Measurements from ENCODE around the gene TMEM248.
"Not testable (repeated sequence)": the region's sequence is repeated elsewhere in the genome, so short reads cannot be mapped to it uniquely, and the experiment has no call there.

TMEM248 gene, protein sequence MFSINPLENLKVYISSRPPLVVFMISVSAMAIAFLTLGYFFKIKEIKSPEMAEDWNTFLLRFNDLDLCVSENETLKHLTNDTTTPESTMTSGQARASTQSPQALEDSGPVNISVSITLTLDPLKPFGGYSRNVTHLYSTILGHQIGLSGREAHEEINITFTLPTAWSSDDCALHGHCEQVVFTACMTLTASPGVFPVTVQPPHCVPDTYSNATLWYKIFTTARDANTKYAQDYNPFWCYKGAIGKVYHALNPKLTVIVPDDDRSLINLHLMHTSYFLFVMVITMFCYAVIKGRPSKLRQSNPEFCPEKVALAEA

DNA sequence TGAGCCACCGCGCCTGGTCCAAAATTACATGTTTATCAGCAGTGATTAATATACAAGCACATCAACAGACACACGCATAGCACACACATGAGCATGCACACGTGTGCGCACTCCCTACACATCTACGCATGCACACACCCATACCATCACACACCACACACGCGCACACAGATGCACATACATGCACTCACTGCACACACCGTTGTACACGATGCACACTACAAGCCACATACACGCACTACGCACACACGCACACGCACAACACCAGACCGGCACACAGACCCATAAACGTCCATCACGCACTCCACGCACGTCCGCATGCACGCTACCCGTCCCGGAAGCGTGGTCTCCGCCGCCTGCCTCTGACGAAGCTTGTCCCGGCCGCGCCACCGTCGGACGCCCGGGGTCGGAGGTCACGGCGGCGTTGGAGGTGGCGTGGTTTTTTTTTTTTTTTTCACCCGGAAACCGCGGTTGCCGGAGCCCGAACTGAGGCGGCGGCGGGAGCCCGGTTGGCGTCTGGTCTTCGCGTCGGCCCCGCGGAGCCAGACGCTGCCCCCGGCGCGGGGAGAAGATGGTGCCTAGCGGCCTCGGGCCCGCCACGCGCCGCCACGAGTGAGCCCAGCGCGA lies at the start of gene TMEM248:
Gene TMEM248 (plus strand): TSS at position 457 of the 627 bp plus-strand sequence. CDS start 20,641 bp downstream, outside the sequence.
- in situ Hi-C loops (cut with MboI; ENCODE audit: low pct_unique_long_range_greater_than_20kb, low sequenced_read_pairs) = no loop called here
- peak; percentile 93 for DNase-seq

DNA sequence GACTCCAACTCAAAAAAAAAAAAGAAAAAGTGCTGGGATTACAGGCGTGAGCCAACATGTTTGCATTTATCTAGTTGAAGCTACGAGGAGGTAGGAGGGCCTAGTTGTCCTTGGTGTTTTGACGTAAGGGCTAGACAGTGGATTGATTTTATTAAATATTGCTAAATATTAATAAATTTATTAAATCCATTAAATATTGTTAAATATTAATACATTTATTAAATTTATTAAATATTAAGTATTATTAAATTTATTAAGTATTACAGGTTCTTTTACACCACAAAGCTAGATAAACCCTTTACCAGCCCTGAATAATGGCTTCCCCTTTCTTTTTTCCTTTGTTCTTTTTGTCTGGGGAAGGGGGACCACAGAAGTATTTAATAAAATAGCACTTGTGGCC lies 47.5 kb upstream of the TMEM248 start:
- DNase-seq = no peak
- in situ Hi-C loops (cut with MboI; ENCODE audit: low pct_unique_long_range_greater_than_20kb, low sequenced_read_pairs) = no loop called here

DNA sequence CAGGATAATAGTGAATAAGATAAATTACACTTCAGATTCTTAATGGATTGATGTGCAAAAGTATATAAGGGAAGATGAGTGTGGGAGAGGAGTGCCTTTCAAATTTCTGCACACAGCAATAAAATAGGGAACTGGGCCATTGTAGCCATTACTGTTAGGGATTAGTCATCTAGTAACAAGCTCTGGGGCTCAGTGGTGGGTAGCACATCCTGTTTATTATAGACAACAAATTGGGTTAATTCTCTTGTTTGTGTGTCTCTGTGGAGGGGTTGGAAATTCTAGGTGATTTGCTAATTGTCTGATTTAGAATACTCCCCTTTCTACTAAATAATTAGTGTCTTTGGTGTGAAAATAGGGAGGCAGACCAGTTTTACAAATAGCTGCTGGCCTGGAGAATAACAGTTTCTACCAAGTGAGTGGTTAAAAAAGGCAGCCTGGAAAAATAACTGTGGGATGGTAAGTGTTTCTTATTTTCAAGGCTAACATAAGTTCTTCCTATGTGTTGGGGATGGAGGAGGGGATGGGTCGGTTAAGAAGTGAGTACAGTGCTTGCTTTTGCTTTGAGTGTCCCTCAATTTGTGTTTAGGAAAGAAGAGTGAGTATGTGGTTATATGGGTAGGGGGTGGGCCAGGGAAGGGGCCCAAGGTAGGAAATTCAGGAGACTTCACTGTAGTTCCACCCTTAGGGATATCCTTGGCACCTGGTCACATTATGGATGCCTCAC lies 43.3 kb upstream of the TMEM248 start:
- in situ Hi-C loops (cut with MboI; ENCODE audit: low pct_unique_long_range_greater_than_20kb, low sequenced_read_pairs) = no loop called here
- peak; percentile 28 for DNase-seq

DNA sequence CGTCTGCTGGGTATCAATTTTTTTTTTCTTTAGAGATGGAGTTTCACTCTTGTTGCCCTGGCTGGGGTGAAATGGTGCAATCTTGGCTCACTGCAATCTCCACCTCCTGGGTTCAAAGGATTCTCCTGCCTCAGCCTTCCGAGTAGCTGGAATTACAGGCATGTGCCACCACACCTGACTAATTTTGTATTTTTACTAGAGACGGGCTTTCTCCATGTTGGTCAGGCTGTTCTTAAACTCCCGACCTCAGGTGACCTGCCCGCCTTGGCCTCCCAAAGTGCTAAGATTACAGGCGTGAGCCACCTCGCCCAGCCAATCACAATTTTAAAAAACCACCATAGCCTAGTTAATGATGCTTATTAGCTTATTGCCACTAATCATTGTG lies 42.7 kb upstream of the TMEM248 start:
- DNase-seq; in situ Hi-C loops (cut with MboI; ENCODE audit: low pct_unique_long_range_greater_than_20kb, low sequenced_read_pairs): not testable (repeated sequence)

DNA sequence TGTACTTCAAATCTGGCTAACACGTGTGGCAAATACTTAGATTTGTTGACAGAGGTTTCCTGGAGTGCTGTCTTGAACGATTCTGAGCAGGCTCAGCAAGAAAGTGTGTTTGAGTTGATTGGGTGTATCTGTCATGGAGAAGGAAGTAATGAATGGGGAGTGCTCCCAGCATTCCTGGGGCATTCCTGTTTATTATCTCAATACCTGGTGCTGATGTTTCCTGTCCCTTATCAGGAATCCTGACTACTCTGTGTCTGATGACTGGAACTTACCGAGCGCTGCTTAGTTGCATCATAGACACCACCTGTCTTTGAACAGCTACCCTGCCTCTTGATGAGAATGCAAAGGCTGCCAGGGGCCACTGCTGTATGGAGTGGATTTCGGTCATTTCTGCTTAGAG lies 41.0 kb upstream of the TMEM248 start:
- DNase-seq = no peak
- in situ Hi-C loops (cut with MboI; ENCODE audit: low pct_unique_long_range_greater_than_20kb, low sequenced_read_pairs) = no loop called here

DNA sequence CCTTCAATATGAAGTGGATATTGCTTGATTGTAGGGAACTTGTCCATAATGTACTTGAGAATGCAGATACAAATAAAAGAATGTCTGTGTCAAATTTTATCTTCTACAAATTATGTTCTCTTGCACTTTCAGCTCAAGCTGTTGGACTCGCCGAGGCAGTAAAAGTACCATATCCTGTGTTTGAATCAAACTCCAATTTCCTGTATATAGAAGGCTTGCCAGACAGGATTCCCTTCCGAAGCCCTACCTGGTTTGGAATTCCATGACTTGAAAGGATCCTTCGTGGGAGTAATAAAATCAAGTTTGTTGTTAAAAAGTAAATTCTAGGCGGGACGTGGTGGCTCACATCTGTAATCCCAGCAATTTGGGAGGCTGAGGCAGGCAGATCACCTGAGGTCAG lies 40.4 kb upstream of the TMEM248 start:
- DNase-seq; in situ Hi-C loops (cut with MboI; ENCODE audit: low pct_unique_long_range_greater_than_20kb, low sequenced_read_pairs): not testable (repeated sequence)

DNA sequence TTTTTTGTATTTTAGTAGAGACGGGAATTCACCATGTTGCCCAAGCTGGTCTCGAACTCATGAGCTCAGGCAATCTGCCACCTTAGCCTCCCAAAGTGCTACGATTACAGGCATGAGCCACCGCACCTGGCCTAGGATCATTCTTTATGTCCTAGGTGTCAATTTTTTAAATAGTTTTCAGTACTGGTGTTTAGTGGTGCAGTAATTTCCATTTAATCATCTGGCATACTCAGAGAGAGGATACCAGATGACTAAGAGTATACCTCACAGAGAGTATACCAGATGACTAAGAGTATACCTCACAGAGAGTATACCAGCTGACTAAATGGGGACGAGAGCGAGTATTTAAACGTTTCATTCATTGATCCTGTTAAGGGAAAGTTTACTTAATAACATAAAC lies 37.3 kb upstream of the TMEM248 start:
- in situ Hi-C loops (cut with MboI; ENCODE audit: low pct_unique_long_range_greater_than_20kb, low sequenced_read_pairs) = no loop called here
- no peak for DNase-seq

DNA sequence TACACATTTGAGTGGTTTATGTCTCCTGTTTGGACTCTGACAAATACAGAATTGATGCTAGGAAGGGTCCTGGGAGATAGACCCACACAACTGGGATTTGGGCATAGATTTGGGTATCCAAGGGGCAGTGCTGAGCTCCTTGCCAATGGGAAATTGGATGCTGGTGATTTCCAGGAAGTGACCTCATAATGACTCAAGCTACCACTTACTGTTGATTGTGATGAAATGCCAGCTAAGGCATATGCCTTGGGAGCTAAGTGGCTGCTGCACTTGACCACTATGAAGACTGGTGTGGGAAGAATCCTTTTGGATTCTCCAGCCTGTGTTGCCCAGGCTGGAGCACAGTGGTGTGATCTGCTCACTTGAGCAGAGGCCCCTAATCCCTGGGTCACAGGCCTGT lies 36.5 kb upstream of the TMEM248 start:
- in situ Hi-C loops (cut with MboI; ENCODE audit: low pct_unique_long_range_greater_than_20kb, low sequenced_read_pairs) = not testable (repeated sequence)

DNA sequence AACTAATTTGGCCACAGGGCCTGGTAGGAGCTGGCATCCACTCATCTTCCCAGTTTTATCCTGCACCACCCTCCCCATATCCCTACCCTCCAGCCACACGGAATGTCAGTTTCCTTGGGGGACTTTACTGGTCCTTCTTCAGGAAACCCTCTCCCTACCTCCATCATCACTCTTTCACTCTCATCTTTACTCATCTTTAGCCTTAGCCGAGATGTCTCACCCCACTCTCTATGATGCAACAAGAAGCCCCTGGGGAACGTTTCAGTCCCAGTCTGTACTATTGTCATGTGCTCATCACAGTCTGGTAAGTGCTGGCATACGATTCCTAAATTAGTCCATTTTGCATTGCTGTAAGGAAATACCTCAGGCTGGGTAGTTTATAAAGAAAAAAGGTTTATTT lies 34.9 kb upstream of the TMEM248 start:
- DNase-seq = no peak
- in situ Hi-C loops (cut with MboI; ENCODE audit: low pct_unique_long_range_greater_than_20kb, low sequenced_read_pairs) = no loop called here

More for the DNA sequence above, 36.5 kb upstream of the TMEM248 start:
- not testable (repeated sequence) for DNase-seq

DNA sequence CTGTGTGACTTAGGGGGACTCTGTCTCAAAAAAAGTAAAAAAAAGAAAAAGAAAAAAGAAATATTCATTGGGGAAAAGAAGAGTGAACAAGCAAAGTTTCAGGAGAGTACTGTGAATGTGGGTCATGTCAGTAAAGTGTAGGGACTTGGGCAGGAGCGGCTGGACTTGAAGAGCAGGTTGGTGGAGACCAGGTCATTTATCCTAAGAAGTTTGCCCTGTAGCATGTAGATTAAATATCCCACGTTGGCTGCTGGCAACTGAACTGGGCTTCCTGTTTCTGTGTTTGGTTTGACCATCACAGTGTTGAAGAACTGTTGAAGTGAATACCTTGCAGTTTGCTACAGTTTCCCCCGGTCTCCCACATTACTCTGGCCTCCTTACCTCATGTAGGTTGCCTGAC lies 32.8 kb upstream of the TMEM248 start:
- in situ Hi-C loops (cut with MboI; ENCODE audit: low pct_unique_long_range_greater_than_20kb, low sequenced_read_pairs); DNase-seq: not testable (repeated sequence)

DNA sequence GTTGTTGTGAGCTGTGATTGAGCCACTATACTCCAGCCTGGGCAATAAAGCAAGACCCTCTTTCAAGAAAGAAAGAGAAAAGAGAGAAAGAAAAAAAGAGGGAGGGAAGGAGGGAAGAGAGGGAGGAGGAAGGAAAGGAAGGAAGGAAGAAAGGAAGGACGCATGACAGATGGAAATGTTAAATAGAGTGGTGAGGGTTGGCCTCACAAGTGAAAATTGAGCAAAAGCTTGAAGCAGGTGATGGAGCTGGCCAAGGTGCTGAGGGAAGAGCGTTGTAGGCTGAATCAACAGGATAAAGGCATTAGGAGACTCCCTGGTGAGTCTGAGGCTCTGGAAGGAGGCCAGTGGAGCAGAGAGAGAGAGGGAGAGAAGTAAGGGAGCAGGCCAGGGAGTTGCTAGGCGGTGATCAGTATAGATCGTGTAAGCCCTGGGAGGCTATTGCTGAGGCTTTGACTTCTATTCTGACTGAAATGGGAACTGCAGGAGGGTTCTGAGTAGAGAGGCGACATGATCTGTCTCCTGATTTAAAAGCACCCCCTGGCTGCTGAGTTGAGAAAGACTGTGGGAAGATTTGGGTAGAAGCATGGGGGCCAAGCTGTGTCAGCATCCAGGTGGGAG lies 26.5 kb upstream of the TMEM248 start:
- peak; percentile 51 for DNase-seq
- in situ Hi-C loops (cut with MboI; ENCODE audit: low pct_unique_long_range_greater_than_20kb, low sequenced_read_pairs) = no loop called here

DNA sequence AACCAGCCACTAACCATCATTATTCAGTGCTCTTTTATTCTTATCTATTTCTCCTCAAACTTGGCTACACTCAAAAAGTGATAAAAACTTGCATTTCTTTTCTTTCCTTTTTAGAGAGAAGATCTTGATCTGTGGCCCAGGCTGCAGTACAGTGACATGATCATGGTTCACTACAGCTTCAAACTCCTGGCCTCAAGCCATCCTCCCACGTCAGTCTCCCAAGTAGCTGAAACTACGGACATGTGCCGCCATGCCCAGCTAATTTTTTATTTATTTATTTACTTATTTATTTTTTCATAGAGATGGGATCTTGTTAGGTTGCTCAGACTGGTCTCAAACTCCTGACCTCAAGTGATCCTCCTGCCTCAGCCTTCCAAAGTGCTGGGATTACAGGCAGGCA lies 24.6 kb upstream of the TMEM248 start:
- in situ Hi-C loops (cut with MboI; ENCODE audit: low pct_unique_long_range_greater_than_20kb, low sequenced_read_pairs) = no loop called here
- no peak for DNase-seq

DNA sequence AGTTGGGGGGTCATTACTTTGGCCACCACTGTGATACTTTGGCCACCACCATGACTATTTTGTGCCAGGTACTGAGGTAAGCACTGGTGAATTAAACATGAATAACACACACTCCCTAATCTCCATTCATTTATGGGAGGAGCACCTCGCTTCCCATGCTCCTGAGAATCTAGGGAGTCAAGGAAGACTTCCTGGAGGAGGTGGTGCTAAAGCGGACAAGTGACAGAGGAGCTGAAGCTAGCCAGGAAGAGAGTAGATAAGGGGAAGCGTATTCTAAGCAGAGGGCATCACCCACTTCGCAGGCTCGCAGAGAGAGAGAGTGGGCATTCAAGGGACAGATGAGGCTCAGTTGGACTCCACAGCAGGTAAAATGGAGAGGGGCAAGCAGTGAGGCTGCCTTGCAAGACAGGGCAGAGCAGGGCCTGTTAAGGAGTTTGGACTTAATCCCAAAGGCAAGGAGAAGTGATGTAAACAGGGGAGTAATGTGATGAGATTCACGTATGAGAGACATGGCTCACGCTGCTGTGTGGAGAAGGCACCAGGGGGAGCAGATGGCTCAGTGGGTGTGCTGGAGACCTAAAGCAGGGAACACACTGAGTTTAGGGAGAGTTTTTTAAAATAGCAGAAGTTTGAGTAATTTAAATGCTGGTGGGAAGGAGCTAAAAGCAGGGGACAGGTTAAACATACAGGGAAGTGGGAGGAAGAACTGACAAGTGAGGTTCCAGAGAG lies 21.3 kb upstream of the TMEM248 start:
- in situ Hi-C loops (cut with MboI; ENCODE audit: low pct_unique_long_range_greater_than_20kb, low sequenced_read_pairs) = no loop called here
- DNase-seq = peak; percentile 9

DNA sequence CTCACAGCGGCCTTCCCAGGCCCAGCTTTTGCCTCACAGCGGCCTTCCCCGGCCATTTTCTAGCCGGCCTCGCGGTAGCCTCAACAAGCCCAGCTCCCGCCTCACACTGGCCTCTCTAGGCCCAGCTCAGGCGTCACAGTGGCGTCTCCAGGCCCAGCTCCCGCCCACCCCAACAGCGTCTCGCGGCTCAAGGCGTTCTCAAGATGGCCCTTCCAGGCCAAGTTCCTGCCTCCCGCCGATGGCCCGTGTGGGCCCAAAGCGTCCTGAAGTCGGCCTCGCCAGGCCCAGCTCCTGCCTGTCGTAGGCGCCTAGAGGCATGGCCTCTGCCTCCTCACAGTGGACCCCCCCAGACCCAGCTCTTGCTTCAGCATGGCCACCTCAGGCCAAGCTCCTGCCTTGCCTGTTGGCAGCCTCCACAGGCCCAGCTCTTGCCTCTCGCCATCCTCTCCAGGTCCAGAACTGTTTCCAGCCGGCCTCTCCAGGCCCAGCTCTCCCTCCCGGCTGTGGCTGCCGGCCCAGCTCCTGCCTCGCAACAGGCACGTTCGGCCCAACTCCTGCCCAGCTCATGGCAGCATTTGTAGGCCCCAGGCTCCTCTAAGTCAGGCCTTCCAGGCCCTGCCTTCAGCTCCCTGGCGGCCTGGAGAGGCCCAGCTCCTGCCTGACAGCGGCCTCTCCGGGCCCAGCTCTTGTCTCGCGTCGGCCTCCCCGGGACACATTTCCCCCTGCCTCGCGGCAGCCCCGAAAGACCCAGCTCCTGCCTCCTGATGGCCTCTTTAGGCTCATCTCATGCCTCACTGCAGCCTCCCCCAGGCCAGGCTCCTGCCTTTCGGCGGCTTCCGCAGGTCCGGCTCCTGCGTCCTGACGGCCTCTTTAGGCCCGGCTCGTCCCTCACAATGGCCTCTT lies 18.8 kb upstream of the TMEM248 start:
- in situ Hi-C loops (cut with MboI; ENCODE audit: low pct_unique_long_range_greater_than_20kb, low sequenced_read_pairs) = no loop called here
- no peak for DNase-seq

DNA sequence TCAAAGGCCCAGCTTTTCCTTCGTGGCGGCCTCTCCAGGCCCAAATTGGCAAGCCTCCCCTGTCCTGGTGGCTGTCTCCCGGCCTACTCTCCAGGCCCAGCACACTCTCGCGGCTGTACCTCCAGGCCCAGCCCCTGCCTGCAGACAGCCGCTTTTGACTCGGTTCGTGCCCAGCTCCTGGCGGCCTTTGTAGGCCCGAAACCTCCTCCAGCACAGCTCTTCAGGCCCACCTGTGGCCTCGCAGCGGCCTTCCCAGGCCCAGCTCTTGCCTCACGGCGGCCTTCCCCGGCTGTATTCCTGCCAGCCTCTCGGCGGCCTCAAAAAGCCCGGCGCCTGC lies 18.2 kb upstream of the TMEM248 start:
- in situ Hi-C loops (cut with MboI; ENCODE audit: low pct_unique_long_range_greater_than_20kb, low sequenced_read_pairs) = no loop called here
- no peak for DNase-seq

DNA sequence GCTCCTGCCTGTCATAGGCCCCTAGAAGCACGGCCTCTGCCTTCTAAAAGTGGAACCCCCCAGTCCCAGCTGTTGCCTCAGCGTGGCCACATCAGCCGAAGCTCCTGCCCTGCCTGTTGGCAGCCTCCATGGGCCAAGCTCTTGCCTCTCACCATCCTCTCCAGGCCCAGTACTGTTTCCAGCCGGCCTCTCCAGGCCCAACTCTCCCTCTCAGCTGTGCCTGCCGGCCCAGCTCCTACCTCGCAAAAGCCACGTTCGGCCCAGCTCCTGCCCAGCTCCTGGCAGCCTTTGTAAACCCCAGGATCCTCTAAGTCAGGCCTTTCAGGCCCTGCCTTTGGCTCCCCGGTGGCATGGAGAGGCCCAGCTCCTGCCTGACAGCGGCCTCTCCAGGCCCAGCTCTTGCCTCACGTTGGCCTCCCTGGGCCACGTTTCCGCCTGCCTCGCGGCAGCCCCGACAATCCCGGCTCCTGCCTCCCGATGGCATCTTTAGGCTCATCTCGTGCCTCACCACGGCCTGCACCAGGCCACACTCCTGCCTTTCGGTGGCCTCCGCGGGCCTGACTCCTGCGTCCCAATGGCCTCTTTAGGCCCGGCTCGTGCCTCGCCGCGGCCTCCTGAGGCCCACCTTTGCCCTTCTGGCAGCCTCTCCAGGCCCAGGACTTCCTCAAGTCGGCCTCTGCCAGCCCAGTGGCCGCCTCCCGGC lies 17.5 kb upstream of the TMEM248 start:
- in situ Hi-C loops (cut with MboI; ENCODE audit: low pct_unique_long_range_greater_than_20kb, low sequenced_read_pairs) = no loop called here
- no peak for DNase-seq

DNA sequence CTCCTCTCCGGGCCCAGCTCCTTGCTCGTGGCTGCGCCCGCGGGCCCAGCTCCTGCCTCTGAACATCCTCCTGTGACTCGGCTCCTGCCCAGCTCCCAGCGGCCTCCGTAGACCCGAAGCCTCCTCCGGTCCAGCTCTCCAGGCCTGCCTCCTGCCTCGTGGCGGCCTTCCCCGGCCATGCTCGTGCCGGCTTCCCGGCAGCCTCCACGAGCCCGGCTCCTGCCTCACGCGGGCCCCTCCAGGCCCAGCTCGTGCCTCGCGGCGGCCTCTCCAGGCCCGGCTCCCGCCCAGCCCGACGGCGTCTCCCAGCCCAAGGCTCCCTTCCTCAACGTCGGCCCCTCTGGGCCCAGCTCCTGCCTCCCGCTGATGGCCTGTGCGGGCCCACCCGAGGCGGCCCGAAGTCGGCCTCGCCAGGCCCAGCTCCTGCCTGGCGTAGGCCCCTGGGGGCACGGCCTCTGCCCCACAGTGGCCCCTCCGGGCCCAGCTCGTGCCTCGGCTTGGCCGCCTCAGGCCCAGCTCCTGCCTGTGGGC lies 16.9 kb upstream of the TMEM248 start:
- no peak for DNase-seq
- in situ Hi-C loops (cut with MboI; ENCODE audit: low pct_unique_long_range_greater_than_20kb, low sequenced_read_pairs) = no loop called here

DNA sequence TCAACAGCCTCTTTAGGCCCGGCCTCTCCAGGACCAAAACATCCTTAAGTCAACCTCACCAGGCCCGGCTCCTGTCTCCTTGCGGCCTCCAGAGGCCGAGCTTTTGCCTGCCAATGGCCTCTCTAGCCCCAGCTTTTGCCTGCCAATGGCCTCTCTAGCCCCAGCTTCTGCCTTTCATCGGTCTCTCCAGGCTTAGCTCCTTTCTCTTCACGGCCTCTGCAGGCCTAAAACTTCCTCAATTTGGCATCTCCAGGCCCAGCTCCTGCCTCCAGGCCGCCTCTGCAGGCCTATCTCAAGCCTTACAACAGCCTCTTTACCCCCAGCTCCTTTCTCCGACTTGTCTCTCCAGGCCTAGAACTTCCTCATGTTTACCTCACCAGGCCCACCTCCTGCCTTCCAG lies 15.7 kb upstream of the TMEM248 start:
- peak; percentile 8 for DNase-seq
- in situ Hi-C loops (cut with MboI; ENCODE audit: low pct_unique_long_range_greater_than_20kb, low sequenced_read_pairs) = no loop called here

Measured in KBM-7 (cell line).